Neural cell (in vitro differentiated cells): Measurements from ENCODE around the gene PTPRG.

Source experiments
- EP300 ChIP-seq: fragments of 450-650 bp; conservative IDR thresholded peaks from 2 replicates; pipeline ENCODE4 v1.6.1; 2014; ENCODE audit warnings: antibody characterized with exemption, mild to moderate bottlenecking, moderate library complexity; ENCODE audit not compliant: poor library complexity, severe bottlenecking
- EZH2 ChIP-seq: fragments of 200-600, 300-800 bp; shearing (Covaris generic), sonication (generic); IDR thresholded peaks from 2 replicates; pipeline ENCODE4 v1.6.1; 2014; ENCODE audit warnings: antibody characterized with exemption, low read length, borderline replicate concordance, mild to moderate bottlenecking; ENCODE audit not compliant: insufficient read depth, poor library complexity, severe bottlenecking
- POLR2AphosphoS5 ChIP-seq: IDR thresholded peaks from 2 replicates; pipeline ENCODE4 v1.6.1; 2012
- TAF1 ChIP-seq: IDR thresholded peaks from 2 replicates; pipeline ENCODE4 v1.6.1; 2012; ENCODE audit warnings: low read depth
- TF ChIP-seq, protein P1 (sequence below): fragments of 450-650 bp; IDR thresholded peaks from 2 replicates; pipeline ENCODE4 v1.5.1; 2014; ENCODE audit warnings: antibody characterized with exemption, mild to moderate bottlenecking, moderate library complexity; ENCODE audit not compliant: poor library complexity, severe bottlenecking
- TF ChIP-seq, protein P2 (sequence below): IDR thresholded peaks from 2 replicates; pipeline ENCODE4 v1.6.1; 2012; ENCODE audit warnings: borderline replicate concordance

DNA sequence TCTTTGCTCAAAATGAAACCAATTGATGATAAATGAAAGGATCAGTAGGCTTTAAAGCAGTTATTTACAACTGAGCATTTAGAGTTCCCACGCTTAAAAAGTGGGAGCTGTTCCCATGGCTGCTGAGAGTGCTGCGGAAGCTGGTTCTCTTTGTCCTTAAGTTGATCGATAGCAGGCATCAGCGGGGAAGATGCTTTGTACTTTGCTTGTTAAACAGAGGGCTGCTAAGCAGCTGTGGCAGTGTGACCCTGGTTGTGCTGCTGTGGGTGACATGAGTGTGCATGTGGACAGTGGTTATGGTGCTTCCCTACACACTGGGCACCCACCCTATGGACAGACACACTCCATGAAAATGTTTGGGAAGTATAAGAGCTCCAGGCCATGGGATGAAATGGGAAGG lies 96.3 kb downstream of the PTPRG start:
- TF ChIP-seq, protein P1, sequence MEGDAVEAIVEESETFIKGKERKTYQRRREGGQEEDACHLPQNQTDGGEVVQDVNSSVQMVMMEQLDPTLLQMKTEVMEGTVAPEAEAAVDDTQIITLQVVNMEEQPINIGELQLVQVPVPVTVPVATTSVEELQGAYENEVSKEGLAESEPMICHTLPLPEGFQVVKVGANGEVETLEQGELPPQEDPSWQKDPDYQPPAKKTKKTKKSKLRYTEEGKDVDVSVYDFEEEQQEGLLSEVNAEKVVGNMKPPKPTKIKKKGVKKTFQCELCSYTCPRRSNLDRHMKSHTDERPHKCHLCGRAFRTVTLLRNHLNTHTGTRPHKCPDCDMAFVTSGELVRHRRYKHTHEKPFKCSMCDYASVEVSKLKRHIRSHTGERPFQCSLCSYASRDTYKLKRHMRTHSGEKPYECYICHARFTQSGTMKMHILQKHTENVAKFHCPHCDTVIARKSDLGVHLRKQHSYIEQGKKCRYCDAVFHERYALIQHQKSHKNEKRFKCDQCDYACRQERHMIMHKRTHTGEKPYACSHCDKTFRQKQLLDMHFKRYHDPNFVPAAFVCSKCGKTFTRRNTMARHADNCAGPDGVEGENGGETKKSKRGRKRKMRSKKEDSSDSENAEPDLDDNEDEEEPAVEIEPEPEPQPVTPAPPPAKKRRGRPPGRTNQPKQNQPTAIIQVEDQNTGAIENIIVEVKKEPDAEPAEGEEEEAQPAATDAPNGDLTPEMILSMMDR = no peak
- no peak for TF ChIP-seq TAF1
- no peak for TF ChIP-seq EP300
- TF ChIP-seq, protein P2, sequence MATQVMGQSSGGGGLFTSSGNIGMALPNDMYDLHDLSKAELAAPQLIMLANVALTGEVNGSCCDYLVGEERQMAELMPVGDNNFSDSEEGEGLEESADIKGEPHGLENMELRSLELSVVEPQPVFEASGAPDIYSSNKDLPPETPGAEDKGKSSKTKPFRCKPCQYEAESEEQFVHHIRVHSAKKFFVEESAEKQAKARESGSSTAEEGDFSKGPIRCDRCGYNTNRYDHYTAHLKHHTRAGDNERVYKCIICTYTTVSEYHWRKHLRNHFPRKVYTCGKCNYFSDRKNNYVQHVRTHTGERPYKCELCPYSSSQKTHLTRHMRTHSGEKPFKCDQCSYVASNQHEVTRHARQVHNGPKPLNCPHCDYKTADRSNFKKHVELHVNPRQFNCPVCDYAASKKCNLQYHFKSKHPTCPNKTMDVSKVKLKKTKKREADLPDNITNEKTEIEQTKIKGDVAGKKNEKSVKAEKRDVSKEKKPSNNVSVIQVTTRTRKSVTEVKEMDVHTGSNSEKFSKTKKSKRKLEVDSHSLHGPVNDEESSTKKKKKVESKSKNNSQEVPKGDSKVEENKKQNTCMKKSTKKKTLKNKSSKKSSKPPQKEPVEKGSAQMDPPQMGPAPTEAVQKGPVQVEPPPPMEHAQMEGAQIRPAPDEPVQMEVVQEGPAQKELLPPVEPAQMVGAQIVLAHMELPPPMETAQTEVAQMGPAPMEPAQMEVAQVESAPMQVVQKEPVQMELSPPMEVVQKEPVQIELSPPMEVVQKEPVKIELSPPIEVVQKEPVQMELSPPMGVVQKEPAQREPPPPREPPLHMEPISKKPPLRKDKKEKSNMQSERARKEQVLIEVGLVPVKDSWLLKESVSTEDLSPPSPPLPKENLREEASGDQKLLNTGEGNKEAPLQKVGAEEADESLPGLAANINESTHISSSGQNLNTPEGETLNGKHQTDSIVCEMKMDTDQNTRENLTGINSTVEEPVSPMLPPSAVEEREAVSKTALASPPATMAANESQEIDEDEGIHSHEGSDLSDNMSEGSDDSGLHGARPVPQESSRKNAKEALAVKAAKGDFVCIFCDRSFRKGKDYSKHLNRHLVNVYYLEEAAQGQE = no peak
- TF ChIP-seq EZH2 = no peak
- TF ChIP-seq POLR2AphosphoS5 = no peak
